ENCODE results near the gene PPP1R36.

GRCh38 chr14:64605926-64606685 lies 56.3 kb downstream of the PPP1R36 start:
- TF ChIP-seq EZH2 (IDR thresholded peaks at IDR 0.05), result no peak
- no peak for TF ChIP-seq POLR2AphosphoS5 (IDR thresholded peaks at IDR 0.05; ENCODE audit: borderline replicate concordance, low read depth, low read length)
- no peak for TF ChIP-seq FOXP2 (optimal IDR thresholded peaks at IDR 0.05; ENCODE audit: control extremely low read depth, extremely low read length, insufficient read depth)

All from SK-N-MC (cell line).